Measurements from ENCODE around the gene WDR87.

- TF ChIP-seq POLR2AphosphoS5 (IDR thresholded peaks at IDR 0.05; ENCODE audit: low read depth, low read length) (no peak), TAF1 (IDR thresholded peaks at IDR 0.05; ENCODE audit: borderline replicate concordance, insufficient read depth, low read length) (no peak), SIN3A (IDR thresholded peaks at IDR 0.05; ENCODE audit: borderline replicate concordance, insufficient read depth, low read length) (no peak)
- TF ChIP-seq, protein P1, sequence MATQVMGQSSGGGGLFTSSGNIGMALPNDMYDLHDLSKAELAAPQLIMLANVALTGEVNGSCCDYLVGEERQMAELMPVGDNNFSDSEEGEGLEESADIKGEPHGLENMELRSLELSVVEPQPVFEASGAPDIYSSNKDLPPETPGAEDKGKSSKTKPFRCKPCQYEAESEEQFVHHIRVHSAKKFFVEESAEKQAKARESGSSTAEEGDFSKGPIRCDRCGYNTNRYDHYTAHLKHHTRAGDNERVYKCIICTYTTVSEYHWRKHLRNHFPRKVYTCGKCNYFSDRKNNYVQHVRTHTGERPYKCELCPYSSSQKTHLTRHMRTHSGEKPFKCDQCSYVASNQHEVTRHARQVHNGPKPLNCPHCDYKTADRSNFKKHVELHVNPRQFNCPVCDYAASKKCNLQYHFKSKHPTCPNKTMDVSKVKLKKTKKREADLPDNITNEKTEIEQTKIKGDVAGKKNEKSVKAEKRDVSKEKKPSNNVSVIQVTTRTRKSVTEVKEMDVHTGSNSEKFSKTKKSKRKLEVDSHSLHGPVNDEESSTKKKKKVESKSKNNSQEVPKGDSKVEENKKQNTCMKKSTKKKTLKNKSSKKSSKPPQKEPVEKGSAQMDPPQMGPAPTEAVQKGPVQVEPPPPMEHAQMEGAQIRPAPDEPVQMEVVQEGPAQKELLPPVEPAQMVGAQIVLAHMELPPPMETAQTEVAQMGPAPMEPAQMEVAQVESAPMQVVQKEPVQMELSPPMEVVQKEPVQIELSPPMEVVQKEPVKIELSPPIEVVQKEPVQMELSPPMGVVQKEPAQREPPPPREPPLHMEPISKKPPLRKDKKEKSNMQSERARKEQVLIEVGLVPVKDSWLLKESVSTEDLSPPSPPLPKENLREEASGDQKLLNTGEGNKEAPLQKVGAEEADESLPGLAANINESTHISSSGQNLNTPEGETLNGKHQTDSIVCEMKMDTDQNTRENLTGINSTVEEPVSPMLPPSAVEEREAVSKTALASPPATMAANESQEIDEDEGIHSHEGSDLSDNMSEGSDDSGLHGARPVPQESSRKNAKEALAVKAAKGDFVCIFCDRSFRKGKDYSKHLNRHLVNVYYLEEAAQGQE (IDR thresholded peaks at IDR 0.05; ENCODE audit: insufficient read depth in 1 of 2, low read depth in 2 of 2, low read length in 2 of 2), result no peak
These were observed 3.3 kb upstream of the WDR87 start for GRCh38 chr19:37909661-37910199.
